Adipose tissue (tissue), 3 donors: ENCODE data around the gene IL17F. TPM values are rescaled to one million over a fixed set of nuclear protein-coding genes. Genes with fewer than 3 reads are reported as not detected.

Experiments used
- H3K27ac ChIP-seq: one replicate; pipeline ENCODE4 v1.5.1; 2013; ENCODE audit warnings: low read depth, low read length
- WGBS, 3 donors: extraction: QIAGEN DNeasy Blood & Tissue Kit; methylation state at CpG; one replicate each; pipeline ENCODE4 v1.1.7; 2013; 5-methylcytosine and 5-hydroxymethylcytosine counted together
- polyA plus RNA-seq, 3 donors: library from polyadenylated mRNA; stranded (reverse); fragments of 200-250 nt; gene quantifications; one replicate each; pipeline ENCODE4 v1.2.3, GENCODE V29; 2013
- donor health status: healthy with polysubstance abuse.
- donor health status: Bipolar disorder and iron deficiency.
- donor health status: healthy.

Gene IL17F
- not detected for polyA plus RNA-seq

GRCh38 chr6:52244400-52244799 is at the start of gene IL17F:
Gene IL17F (minus strand): TSS chr6:52244500. CDS start chr6:52244429, 71 bp downstream.
- 70 to 91% (median 75%) methylated on average over 5 of the region's 5 CpGs for WGBS, 3 donors
- no peak within 1 kb of the TSS for H3K27ac ChIP-seq

- no peak overlapping the region for H3K27ac ChIP-seq
These were observed 48.8 kb upstream of the IL17F start for GRCh38 chr6:52293067-52293466.

GRCh38 chr6:52288841-52289240 is 44.5 kb upstream of the IL17F start:
- WGBS, 3 donors, result 63 to 93% (median 66%) methylated on average over 2 of the region's 2 CpGs
- H3K27ac ChIP-seq, result no peak overlapping the region

GRCh38 chr6:52288216-52288615 is 43.9 kb upstream of the IL17F start:
- H3K27ac ChIP-seq, result no peak overlapping the region
- 80 to 84% (median 84%) methylated on average over 7 of the region's 7 CpGs for WGBS, 3 donors

- no peak overlapping the region for H3K27ac ChIP-seq
- WGBS, 3 donors, result 17 to 27% (median 23%) methylated on average over 2 of the region's 2 CpGs
These were observed 42.6 kb upstream of the IL17F start for GRCh38 chr6:52286798-52287432.

- no peak overlapping the region for H3K27ac ChIP-seq
- WGBS, 3 donors, result 8 to 19% (median 13%) methylated on average over 12 of the region's 12 CpGs
These were observed 41.1 kb upstream of the IL17F start for GRCh38 chr6:52285177-52286068.

GRCh38 chr6:52284460-52285176 is 40.3 kb upstream of the IL17F start, which contains the start of gene MCM3:
Gene MCM3 (minus strand): TSS chr6:52284742. CDS start chr6:52284674, 68 bp downstream.
- 0% methylated on average over 53 of the region's 53 CpGs for WGBS, 3 donors
- H3K27ac ChIP-seq, result no peak within 1 kb of the TSS

GRCh38 chr6:52284131-52284459 is 39.8 kb upstream of the IL17F start:
- H3K27ac ChIP-seq, result no peak overlapping the region
- WGBS, 3 donors, result 0 to 1% (median 0%) methylated on average over 14 of the region's 14 CpGs

GRCh38 chr6:52283111-52283510 is 38.8 kb upstream of the IL17F start:
- WGBS, 3 donors, result 66 to 75% (median 69%) methylated on average over 6 of the region's 6 CpGs
- no peak overlapping the region for H3K27ac ChIP-seq

- no peak overlapping the region for H3K27ac ChIP-seq
- WGBS, 3 donors, result 92 to 96% (median 94%) methylated on average over 10 of the region's 10 CpGs
These were observed 31.8 kb upstream of the IL17F start for GRCh38 chr6:52276130-52276529.

- H3K27ac ChIP-seq, result no peak overlapping the region
- WGBS, 3 donors, result 70 to 84% (median 83%) methylated on average over 9 of the region's 9 CpGs
These were observed 27.7 kb upstream of the IL17F start for GRCh38 chr6:52271852-52272460.

- WGBS, 3 donors, result 46 to 51% (median 49%) methylated on average over 11 of the region's 11 CpGs
- no peak overlapping the region for H3K27ac ChIP-seq
These were observed 19.6 kb upstream of the IL17F start for GRCh38 chr6:52263709-52264540.

- H3K27ac ChIP-seq, result no peak overlapping the region
- 79 to 89% (median 88%) methylated on average over 9 of the region's 9 CpGs for WGBS, 3 donors
These were observed 18.5 kb upstream of the IL17F start for GRCh38 chr6:52262620-52263344.

- WGBS, 3 donors, result 65 to 76% (median 68%) methylated on average over 6 of the region's 6 CpGs
- H3K27ac ChIP-seq, result no peak overlapping the region
These were observed 16.9 kb upstream of the IL17F start for GRCh38 chr6:52261229-52261628.

GRCh38 chr6:52260634-52261033 is 16.3 kb upstream of the IL17F start:
- 92 to 95% (median 93%) methylated on average over 3 of the region's 3 CpGs for WGBS, 3 donors
- no peak overlapping the region for H3K27ac ChIP-seq

- WGBS, 3 donors, result 93 to 99% (median 96%) methylated on average over 2 of the region's 2 CpGs
- H3K27ac ChIP-seq, result no peak overlapping the region
These were observed 11.1 kb upstream of the IL17F start for GRCh38 chr6:52255434-52255833.

- 91 to 96% (median 94%) methylated on average over 8 of the region's 8 CpGs for WGBS, 3 donors
- H3K27ac ChIP-seq, result no peak overlapping the region
These were observed 10.6 kb upstream of the IL17F start for GRCh38 chr6:52254731-52255378.
